Mucosa of descending colon (tissue), 3 donors: ENCODE measurements around the gene IL12RB2. TPM values are rescaled to one million over a fixed set of nuclear protein-coding genes. Genes with fewer than 3 reads are reported as not detected.
A peak's percentile ranks its signal among the peaks of the same experiment; 100 is the strongest.

Source experiments
- ATAC-seq: fragments of 200-7000 bp; cut with Tn5 transposase; one replicate; pipeline ENCODE4 v1.9.1; 2020; ENCODE audit warnings: mild to moderate bottlenecking, moderate library complexity
- DNase-seq, 3 donors: peaks; one replicate each; pipeline ENCODE4 v3.0.0-alpha.2; 2020
- H3K36me3 ChIP-seq: fragments of 200-600 bp; one replicate; pipeline ENCODE4 v1.8.0; 2021; ENCODE audit warnings: low read depth, mild to moderate bottlenecking
- H3K4me1 ChIP-seq: fragments of 200-600 bp; one replicate; pipeline ENCODE4 v1.8.0; 2021; ENCODE audit warnings: low read depth, mild to moderate bottlenecking
- H3K4me3 ChIP-seq: fragments of 200-600 bp; one replicate; pipeline ENCODE4 v1.8.0; 2021; ENCODE audit warnings: mild to moderate bottlenecking
- H3K9me3 ChIP-seq: fragments of 200-600 bp; one replicate; pipeline ENCODE4 v1.8.0; 2021; ENCODE audit warnings: mild to moderate bottlenecking
- CTCF ChIP-seq: fragments of 200-600 bp; IDR thresholded peaks from one replicate; pipeline ENCODE4 v1.8.0; 2022; ENCODE audit warnings: antibody characterized with exemption, mild to moderate bottlenecking
- intact Hi-C, 2 donors: fragments of 100-400 bp; cut with DNase I in 1 of 2; cut with micrococcal nuclease in 1 of 2; formaldehyde crosslinking; loops; one replicate each; pipeline versions ENCODE4 v1.11.0 to v1.11.1; 2022; cut with DNase I, micrococcal nuclease
- total RNA-seq, 3 donors: library from RNA; stranded (reverse); fragmentation: NEBNext Ultra II Directional in 2 of 3; extraction: Animal tissue kit (Norgen Biotek cat#: 25700) in 2 of 3; gene quantifications; one replicate each; pipeline versions ENCODE4 v1.2.1 to v1.2.4, GENCODE V29; 2021 to 2023
- donor health status: DM: no; HTN: no; CAD: no; lungs with moderate emphysema.
- donor health status: DM: no; HTN: no; CAD: no.
- donor health status: DM: no; HTN: yes; CAD: no.

The IL12RB2 gene
- total RNA-seq, 3 donors from 2014 or later: 0.55 to 1.7 (median 0.92) TPM

DNA sequence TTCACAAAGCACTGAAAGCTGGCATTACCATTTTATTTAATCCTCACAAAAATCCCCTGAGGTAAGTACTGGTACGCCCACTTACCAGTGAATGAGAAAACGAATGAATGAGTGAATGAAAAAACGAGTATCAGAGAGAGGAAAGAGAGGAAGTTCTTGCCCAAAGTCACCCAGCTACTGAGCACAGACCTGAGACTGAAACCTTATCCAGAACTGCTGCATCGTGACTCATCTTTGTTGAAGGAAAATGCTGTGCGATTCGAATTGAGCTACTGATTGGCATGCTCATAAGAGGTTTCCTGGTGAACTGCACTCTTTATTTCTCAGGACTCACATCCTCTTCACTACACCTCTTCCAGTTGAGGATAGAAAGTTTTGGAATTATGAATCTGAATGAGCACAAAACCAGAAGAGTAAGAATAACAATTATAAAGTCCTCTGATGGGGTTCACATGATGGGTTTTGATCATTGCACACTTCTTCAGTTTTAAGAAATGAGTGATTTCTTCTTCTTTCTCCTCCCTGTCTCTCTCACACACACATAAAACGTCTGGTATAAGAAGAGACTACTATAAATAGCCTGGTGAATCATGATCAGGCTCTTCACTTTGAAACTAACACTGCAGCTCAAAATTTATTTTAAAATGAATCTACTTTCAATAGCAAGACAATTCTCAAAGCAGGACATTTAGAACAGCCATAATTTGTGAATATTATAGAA is 32.1 kb downstream of the IL12RB2 start:
- DNase-seq (no peak), ATAC-seq (no peak)
- no peak for TF ChIP-seq CTCF
- H3K36me3 ChIP-seq: no peaks in the 10 kb centered on the region
- intact Hi-C loops: no loop called here
- H3K4me3 ChIP-seq: no peak overlapping the region
- no peaks in the 10 kb centered on the region for H3K9me3 ChIP-seq
- H3K4me1 ChIP-seq: no peaks in the 10 kb centered on the region

DNA sequence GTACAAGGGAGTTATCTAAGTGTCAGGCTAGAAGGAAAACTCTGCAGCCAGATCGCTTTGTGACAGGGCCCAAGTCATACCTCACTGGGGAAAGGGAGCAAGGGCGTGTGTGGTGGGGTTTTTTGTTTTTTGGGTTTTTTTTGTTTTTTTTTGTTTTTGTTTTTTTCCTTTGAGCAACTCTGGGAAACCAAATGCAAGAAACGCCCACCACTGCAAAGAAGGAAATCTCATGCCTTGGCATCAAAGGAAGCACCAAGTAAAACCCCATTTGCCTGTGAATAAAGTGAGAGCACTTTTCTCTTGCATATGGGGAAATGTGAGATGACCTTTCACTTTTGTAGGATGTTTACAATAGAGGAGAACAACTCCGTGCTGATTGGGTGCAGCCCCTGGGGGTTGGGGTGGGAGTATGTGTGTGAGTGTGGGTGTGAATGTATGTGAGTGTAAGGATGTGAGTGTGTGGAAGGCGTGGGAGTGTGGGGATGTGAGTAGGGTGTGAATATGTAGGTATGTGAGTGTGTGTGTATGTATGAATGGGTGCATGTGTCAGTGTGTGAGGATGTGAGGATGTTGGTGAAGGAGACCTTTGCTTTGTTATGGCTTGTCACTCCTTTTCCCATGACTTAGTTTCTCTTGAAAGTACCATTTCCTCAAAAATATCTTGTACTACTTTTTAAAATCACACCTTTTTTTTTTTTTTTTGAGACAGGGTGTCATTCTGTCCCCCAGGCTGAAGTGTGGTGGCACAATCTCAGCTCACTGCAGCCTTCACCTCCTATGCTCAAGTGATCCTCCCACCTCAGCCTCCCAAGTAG is 34.6 kb downstream of the IL12RB2 start:
- H3K36me3 ChIP-seq: no peaks in the 10 kb centered on the region
- no peaks in the 10 kb centered on the region for H3K4me1 ChIP-seq
- DNase-seq: no peak
- ATAC-seq: peak; percentile 23
- intact Hi-C loops: no loop called here
- no peaks in the 10 kb centered on the region for H3K9me3 ChIP-seq
- TF ChIP-seq CTCF: no peak
- no peak overlapping the region for H3K4me3 ChIP-seq

DNA sequence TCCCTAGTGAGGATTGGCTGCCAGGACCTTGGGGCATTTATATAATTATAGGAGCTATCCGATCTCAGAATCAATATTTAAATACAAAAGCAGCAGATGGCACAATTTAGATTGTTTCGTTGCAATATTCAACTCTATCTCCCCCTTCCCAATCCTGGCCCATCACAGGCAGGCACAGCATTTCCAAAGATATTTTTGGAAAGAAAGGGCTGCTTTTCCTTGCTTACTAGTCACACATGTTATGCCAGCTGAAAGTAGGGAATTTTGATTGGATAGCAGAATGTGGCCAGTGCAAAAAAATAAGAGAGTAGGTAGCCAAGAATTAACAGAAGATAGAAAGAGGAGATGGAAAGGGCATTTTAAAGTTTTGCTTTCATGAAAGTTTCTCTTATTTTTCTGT is 37.9 kb downstream of the IL12RB2 start:
- H3K9me3 ChIP-seq: no peaks in the 10 kb centered on the region
- intact Hi-C loops: loop anchor here in 1 of 2 donors (5.0 kb wide), 1 partner anchor 157 kb away; no protein-coding TSS in a partner anchor
- ATAC-seq: no peak
- DNase-seq: no peak
- TF ChIP-seq CTCF: no peak
- no peaks in the 10 kb centered on the region for H3K36me3 ChIP-seq
- H3K4me1 ChIP-seq: no peaks in the 10 kb centered on the region
- no peak overlapping the region for H3K4me3 ChIP-seq

DNA sequence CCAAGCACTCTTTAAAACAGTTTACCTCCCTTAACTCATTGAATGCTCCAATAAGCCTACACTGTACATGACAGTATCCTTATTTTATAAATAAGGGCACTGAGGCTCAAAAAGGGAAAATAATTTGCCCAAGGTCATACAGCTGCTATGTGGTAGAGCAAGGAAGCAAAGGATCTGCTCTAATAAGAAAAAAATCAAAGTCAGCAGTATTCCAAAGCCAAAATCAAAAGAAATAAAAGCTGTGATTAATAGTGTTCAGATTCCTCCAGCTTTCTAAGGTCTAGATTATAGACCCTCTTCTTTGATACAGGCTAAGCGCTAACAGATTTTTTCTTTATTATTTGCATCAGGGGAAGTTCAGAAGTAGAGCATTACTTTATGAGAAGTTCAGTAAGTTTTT is 39.3 kb downstream of the IL12RB2 start:
- Histone ChIP-seq H3K36me3 (no peaks in the 10 kb centered on the region), H3K4me1 (no peaks in the 10 kb centered on the region), H3K9me3 (no peaks in the 10 kb centered on the region), H3K4me3 (no peak overlapping the region)
- TF ChIP-seq CTCF: no peak
- intact Hi-C loops: loop anchor here in 1 of 2 donors (5.0 kb wide), 1 partner anchor 155 kb away; no protein-coding TSS in a partner anchor
- ATAC-seq (no peak), DNase-seq (no peak)

DNA sequence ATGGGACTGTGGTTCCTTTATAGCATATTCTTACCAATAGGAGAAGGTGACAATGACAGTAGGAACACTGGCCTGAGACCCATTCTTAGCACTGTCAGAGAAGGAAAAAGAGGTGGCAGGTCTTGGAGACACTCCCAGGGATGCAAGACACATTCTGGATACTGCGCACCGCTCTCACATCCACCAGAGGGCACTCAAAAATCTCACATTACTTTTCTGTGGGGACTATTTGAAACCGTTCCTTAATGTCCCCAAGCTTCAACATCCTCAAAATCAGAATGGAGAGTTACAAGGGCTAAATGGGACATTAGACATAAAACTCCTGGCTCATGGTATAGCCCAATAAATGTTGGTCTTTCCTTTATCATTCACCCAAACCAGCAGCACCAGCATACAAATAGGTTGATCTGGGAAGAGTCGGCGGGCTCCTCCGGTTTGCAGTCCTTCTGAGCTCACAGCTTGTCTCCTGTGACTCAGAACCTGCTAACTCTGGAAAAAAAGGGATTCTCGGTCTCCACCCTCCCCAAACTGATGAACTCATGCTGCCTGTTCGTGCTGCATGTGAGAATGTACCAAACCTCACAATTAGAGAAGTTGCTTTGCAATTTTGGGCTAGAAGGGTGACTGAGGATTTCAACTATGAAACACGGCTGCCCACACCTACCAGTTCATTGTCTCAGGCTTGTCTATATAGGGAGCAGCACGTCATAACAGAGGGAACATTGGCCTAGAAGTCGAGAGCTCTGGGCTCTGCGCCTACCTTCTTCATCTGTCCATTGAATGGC is 40.2 kb downstream of the IL12RB2 start:
- no peaks in the 10 kb centered on the region for H3K9me3 ChIP-seq
- H3K4me1 ChIP-seq: no peaks in the 10 kb centered on the region
- intact Hi-C loops: loop anchor here in 1 of 2 donors (5.0 kb wide), 1 partner anchor 154 kb away; no protein-coding TSS in a partner anchor
- ATAC-seq (peak; percentile 64), DNase-seq (peak in 2 of 3 donors; percentile 31 to 59)
- peak; percentile 29 for TF ChIP-seq CTCF
- H3K36me3 ChIP-seq: no peaks in the 10 kb centered on the region
- H3K4me3 ChIP-seq: no peak overlapping the region
